ENCODE results near the gene CTRL.
"Not testable (repeated sequence)": the region's sequence is repeated elsewhere in the genome, so short reads cannot be mapped to it uniquely, and the experiment has no call there.

Gene CTRL

DNA sequence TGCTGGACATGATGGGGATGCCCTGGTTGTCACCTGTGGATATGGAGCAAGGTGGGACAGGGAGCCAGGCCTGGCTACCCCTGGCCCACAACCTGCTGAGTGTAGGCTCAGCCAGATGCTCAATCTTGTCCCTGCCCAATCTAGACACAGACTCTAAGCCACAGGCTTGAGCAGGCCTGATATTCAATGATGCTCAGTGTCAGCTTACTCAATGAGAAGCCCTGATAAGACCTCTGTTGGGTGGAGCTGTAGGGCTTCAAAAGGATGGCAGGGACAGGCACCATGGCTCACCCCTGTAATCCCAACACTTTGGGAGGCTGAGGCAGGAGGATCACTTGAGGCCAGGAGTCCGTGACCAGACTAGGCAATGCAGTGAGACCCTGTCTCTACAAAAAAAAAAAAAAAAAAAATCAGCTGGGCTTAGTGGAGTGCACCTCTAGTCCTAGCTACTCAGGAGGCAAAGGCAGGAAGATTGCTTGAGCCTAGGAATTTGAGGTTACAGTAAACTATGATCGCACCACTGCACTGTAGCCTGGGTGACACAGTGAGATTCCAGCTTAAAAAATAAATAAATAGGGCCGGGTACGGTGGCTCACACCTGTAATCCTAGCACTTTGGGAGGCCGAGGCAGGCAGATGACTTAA, 8.9 kb upstream of the CTRL start:
- DNase-seq: no peak

DNA sequence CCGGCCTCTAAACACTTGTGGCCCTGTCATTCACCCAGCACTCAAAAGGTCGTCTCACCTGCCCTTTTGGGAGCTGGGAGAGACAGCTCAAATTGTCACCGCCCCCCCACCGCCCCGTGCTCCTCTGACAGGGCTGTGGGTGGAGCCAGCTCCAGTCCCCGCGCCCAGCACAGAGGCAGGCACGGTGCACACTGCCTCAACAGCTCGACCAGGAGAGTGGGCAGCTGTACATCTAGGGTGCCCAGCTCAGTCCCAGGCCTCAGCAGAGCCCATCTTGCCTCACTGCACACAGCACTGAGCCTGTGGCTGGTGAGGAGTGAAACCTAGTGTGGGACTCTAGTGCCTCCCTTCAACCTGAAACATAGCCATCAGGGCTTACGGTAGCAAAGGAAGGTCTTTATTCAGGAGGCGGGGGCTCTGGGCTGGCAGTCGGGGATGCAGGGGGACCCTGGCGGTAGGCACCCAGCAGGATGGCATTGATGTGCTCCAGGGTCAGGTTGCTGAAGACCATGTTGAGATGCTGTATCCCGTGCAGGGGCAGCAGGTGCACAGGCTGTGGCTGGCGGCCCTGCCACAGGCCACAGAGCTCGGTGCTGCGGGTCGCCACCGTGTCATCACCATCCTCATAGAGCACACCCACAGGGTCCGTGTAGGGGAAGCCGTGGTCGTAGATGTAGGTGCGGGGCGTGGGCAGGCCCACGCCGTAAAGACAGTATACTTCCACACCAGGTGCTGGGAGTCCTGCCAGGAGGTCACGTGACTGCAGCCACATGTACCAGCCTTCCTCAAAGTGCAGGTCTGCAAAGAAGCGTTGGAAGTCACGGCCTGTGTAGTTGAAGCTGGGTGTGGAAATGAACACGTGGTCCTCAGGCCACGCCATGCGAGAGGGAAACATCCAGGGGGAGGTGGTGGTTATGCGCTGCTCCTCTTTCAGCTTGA, 8.1 kb upstream of the CTRL start:
- DNase-seq: peak; percentile 48

DNA sequence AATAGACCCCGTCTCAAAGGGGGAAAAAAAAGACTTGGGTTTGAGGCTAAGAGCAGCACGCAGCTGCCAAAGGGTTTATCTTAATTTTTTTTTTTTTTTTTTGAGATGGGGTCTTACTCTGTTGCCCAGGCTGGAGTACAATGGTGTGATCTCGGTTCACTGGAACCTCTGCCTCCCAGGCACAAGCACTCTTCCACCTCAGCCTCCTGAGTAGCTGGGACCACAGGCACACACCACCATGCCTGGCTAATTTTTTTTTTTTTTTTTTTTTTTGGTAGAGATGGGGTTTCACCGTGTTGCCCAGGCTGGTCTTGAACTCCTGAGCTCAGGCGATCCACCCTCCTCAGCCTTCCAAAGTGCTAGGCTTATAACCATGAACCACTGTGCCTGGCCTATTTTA, 6.1 kb upstream of the CTRL start:
- not testable (repeated sequence) for DNase-seq

DNA sequence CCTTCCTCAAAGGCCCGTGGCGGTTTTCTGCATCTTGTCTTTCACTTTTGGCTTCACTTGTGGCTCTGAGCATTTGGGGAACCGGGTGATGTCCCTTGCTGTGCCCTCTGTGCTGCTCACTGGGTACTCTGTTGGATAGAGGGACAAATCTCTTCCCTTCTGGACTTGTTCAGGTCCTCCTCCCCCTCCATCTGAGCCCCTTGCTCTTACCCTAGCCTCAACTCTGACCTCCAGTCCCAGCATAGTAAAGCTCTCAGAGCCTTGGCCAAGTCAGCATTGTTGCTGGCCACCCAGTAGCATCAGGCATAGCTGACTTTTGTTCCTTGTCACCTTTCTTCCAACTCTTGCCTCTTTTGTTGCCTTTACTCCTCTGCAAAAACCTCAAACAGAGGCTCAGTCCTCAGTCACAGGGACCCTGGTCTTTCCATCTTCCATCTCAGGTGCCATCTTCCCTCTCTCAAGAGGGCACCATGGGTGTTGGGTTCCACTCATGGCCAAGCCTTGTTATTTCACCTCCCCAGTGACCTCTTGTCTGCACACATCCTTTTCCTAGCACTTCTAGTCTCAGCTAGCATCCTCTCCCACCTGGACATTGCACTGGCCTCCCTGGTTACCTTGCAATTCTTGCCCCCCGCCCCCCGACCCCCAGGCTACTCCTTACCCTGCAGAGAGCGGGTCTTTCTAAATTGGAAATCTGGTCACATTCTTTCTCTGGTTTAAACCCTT, 5.4 kb upstream of the CTRL start:
- peak; percentile 82 for DNase-seq

DNA sequence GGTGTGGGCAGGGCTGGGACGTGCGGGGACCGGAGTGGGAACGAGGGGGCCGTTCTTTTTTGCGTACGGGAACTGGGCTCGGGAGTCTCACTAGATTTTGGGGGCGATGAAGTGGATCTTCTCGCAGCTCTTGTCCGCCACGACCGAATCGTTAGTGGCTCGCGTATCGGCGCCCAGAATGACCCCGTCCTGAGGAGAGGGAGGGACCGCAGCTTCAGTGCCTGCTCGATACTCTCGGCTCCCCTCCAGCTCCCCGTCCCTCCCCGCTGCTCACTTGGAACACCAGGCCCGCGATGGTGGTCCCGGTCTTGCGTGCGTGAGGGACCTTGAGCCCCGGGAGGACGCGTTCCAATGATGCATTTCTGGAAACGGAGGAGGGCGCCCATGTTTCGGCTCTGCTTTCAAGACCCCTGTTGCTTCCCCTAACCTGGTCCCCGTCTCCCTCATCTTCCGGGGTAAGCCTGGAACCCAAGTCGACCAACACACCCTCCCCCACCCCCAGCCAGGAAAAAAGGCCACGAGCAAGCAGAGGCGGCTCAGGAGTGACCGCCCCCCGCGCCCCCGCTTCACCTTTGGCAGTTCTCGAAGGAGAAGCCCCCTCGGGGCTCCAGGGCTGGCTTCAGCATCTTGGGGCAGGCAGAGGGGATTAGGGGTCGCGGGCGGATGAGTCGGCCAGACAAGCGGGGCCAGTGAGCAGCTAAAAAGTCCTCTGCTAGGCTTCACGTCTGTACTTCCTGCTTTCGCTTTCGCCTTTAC, 4.6 kb upstream of the CTRL start, which contains the start of gene PSMB10:
Gene PSMB10 (minus strand): TSS at position 727 of the 756 bp plus-strand sequence. CDS start 101 bp downstream, at position 626.
- DNase-seq: peak; percentile 57

DNA sequence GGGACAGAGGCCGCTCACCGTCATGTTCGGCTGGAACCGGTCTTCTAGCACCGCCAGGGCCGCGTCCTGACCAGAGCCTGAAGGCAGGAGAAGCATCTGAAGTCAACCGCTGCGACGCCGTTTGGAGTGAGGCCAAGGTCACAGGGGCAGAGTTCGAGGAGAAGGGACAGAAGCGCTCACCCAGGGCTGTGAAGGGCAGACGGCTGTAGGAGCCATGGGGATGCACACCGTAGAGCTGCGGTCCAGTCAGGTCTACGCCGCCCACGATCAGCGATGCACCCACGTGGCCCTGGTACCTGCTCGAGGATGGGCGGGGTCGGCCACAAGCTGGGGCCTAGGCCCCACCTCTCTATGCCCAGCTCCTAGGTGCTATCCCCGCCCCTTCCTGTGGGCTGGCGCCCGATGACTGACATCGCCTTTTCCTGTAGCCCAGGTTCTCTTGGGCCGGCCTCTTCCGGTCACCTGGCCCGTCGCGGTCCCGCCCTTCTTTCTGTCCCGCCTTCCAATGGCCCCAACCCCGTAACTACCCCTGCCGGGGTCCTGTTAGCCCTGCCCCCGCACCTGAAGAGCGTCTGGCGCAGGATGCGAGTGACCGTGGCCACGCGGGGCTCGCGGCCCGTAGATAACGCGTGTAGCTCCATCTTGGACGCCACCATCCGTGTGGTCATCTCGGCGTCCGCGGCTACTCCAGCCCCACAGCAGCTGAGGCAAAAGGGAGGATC, 3.9 kb upstream of the CTRL start:
- peak; percentile 96 for DNase-seq

DNA sequence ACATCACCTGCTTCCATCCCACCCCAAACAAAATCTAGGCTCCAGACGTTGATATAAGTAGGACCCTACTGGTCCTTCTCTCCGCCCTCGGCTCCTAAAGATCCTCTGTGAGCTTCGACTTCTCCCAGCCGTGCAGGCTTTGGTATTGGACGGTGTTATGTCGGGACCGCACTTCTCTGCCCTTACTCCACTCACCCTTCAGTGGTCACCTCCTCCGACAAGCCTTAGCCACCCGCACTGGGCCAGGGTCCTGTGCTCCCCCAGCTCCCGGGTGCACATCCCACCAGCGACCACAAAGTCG, 3.4 kb upstream of the CTRL start:
- DNase-seq: no peak

DNA sequence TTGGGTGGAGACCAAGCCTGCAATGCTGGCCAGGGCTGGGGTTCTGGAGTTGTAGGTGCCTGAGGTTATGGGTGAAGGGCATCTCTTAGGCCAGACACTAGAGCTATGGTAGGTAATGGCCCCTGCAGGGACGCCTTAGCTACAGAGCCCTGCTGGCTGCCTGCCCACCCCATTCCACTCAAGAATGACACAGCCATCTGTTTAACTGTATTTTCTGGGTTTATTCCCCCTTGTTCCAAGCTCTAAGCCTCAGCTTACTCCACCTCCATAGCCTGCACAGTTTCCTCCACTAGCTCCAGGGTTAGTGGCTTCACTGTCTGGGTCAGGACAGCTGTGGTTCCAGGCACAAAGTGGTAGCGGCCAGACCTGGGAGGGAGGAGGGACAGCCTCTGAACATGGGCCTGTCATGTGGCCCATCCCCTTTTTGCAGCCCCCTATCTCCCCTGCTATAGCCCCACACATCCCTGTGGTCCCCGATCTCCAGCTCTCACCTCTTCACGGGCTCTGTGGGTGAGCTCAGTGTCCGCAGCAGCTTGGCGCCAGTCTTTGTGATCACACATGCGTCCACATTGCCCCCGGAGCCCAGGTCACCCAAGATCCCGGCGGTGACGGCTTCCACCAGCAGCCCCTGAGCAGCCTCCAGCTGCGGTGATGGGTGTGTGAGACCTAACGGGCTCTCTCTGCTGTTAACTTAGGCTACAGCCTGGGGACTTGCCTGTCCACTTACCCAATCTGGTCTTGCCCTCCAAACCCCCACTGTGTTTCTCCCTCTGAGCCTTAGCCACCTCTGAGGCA, 2.8 kb upstream of the CTRL start:
- no peak for DNase-seq

DNA sequence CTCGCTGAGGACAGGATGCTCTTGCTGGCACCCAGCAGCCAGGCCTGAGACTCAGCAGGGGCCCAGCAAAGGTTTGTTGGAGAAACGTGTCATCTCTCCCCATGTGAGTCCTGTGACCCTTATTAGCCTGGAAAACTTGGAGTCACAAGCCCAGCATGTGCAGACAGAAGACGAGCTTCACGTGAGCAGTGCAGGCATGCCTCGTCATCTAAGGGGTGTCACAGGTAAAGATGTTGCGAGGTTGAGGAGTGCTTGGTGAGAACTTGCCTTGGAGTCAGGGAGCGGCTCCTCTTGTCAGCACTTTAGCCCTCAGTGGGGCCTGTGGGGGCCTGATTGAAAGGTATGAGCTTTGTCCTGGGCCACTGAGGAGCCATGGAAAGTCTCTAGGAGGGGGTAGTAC, 2.1 kb upstream of the CTRL start:
- no peak for DNase-seq

DNA sequence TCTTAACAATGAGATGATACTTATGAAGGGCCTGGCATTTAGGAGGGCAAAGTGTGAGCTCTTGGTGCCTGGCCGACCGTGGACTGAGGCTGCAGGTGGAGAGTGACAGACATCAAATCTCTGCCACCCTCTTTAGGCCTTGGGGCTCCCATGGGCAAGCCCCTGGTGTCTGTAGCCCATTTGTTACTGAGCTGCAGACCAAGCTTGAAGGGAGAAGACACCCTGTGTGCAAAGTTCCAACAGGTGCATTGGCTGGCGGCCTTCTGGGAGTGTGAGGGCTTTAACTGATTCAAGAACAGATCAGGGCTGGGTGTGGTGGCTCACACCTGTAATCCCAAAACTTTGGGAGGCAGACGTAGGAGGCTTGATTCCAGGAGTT, 789 bp upstream of the CTRL start:
- DNase-seq: no peak

DNA sequence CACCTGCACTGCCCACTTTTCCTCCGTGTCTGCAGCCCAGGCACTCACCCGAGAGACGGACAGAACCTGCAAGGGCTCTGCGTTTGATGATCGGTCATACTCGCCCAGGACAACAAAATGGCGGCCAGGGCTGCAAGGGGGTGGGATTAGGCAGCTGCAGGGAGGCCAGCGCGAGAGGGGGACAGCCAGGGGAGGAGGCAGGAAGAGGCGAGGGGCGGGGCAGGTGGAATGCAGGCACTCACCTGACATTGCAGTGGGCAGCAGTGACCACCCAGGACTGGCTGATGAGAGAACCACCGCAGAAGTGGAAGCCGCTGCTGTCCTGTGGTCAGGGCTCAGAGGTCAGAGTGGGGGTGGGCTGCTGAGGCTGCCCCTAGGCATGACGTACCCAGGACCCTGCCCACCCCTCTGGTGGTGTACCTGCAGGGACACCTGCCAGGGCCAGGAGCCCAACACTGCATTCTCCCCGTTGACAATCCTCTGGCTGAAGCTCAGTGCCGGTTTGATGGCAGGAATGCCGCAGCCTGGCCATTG, 917 bp downstream of the CTRL start:
- no peak for DNase-seq

DNA sequence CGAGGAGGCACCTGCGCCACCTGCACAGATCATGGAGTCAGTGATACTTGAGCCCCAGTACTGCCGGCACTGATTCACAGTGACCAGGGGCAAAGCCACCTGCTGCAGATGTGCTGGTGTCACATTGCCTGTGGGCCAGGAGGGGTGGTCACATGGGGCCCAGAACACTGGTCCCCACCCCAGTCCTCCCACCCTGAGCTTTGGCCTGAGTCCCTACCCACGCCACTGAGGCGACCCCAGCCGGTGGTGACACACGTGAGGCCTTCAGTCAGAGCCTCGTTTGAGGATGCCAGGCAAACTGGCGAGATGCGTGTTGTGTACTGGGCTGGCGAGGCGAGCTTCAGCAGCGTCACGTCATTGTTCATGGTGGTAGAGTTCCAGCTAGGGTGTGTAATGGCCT, 1.5 kb downstream of the CTRL start:
- no peak for DNase-seq

DNA sequence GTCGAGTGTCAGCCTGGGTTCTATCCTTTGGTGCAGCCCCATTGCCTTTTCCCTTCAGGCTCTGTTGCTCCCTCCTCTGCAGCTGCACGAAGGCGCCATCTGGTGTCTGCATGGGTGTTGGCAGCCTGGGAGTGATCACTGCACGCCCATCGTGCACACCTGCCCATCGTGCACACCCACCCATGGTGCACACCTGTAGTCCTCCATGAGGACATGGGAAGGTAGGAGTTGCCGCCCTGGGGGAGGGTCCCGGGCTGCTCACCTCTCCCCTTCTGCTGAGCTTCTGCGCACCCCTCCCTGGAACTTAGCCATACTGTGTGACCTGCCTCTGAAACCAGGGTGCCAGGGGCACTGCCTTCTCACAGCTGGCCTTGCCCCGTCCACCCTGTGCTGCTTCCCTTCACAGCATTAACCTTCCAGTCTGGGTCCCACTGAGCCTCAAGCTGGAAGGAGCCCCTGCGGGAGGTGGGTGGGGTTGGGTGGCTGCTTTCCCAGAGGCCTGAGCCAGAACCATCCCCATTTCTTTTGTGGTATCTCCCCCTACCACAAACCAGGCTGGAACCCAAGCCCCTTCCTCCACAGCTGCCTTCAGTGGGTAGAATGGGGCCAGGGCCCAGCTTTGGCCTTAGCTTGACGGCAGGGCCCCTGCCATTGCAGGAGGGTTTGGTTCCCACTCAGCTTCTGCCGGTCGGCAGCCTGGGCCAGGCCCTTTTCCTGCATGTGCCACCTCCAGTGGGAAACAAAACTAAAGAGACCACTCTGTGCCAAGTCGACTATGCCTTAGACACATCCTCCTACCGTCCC, 2.9 kb downstream of the CTRL start:
- DNase-seq: peak; percentile 85

DNA sequence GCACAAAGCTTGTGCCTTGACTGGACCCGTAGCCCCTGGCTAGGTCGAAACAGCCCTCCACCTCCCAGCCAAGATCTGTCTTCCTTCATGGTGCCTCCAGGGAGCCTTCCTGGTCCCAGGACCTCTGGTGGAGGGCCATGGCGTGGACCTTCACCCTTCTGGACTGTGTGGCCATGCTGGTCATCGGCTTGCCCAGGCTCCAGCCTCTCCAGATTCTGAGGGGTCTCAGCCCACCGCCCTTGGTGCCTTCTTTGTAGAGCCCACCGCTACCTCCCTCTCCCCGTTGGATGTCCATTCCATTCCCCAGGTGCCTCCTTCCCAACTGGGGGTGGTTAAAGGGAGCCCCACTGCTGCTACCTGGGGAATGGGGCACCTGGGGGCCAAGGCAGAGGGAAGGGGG, 3.5 kb downstream of the CTRL start:
- DNase-seq: no peak

DNA sequence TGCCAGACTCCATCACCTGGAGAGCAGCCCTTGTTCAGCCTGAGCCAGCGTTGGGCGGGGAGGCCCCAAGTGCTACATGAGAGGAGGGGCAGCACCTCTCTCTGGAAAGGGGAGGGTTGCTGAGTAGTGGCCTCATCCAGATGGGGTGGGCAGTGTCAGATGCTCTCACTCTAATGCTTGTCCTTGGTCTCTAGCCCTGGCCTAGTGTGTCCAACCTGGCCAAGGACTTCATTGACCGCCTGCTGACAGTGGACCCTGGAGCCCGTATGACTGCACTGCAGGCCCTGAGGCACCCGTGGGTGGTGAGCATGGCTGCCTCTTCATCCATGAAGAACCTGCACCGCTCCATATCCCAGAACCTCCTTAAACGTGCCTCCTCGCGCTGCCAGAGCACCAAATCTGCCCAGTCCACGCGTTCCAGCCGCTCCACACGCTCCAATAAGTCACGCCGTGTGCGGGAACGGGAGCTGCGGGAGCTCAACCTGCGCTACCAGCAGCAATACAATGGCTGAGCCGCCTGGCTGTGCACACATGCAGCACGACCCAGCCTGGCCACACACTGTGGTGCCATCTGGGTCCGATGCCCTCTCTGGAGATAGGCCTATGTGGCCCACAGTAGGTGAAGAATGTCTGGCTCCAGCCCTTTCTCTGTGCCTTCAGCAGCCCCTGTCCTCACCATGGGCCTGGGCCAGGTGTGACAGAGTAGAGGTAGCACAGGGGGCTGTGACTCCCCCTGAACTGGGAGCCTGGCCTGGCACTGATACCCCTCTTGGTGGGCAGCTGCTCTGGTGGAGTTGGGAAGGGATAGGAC, 4.3 kb downstream of the CTRL start:
- DNase-seq: no peak

DNA sequence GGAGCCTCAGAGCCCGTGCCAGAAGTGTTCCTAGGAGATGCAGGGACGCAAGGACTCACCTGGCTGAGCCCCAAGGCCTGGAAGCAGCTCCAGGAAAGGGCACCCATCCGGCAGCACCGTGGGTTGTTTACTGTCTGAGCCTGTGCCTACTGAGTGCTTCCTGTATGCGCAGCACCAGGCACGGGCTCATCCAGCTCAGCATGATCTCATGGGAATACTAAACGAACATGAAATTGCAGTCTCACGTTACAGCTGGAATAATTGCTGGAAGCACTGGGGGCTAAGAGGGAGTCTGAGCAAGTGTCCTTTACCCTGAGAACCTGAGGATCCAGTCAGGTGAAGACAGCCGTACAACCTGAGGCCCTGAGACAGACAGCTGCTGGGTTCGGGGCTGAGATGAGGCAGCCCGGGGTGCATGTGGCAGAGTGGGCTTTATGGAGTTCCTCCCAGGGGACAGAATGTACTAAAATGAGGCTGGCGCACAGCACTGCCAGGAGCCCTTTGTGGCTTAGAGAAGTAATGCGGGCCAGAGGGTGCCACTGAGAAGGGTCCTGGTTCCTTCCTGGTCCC, 5.4 kb downstream of the CTRL start:
- DNase-seq: no peak

DNA sequence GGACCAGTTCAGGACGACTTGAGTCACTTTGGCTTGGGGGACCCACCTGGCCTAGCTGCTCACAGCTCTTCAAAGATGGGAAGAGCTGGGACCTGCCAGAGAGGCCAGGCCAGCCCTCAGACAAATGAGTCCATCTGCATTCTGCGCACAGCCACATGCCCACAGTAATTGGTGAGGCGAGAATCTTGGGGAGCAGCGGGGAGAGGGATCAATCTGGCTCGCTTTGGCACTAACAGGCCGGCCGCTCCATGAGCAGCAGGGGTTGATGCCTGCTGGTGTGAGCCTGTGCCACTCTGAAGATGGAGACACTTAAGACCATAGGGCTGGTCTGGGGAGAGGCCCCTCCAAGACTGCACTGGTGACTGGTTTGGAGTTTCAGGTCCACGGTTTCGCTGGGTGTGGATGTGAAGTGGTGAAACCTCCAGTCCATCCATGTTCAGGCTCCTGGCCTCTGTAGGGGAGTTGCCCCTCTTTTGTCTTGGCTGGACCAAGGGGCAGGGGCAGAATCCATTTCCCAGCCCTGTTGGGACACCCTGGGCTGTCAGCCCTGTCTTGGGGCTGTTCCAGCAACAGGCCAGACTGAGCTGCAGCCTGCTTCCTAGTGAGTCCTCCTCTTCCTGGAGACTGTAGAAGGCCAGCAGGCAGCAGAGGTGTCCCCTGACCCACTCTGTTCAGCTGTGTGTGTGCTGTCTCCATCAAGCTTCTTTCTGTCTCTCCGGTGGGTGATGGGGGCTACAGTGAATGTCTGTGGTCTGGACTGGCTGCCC, 7.3 kb downstream of the CTRL start:
- DNase-seq: no peak

DNA sequence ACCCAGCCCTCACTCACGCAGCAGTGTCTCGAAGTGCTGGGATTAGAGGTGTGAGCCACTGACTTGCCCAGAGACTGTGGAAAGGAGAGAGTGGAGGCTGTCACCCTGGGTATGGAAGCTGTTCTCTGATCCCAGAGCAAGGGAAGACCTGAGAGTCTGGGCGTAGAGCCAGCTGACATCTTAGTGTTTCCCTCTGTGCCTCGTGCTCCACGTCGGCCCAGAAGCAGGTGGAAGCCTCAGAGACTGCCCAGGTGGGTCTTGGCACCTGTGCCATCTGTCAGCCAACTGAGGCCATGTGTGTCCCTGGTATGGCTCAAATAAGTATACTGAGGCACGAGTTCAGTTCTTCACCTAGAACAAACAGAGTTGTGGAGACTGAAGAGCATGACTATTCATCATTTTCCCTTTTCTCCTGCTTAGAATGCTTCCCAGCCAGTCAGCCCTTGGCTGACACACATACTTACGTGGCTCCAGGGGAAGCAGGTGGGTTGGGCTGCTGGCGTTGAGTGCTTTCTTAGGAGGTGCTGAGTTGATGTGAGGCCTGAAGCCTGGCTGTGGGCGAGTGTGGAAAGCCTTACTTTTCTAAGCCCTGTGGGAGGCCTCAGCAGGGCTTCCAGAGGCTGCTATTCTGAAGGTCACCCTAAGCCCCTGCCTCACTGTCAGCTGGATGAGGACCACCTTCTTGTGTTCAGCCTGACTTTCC, 8.1 kb downstream of the CTRL start:
- no peak for DNase-seq
